Skeletal muscle satellite cell (primary cell): ENCODE measurements around the gene TPRG1.

ENCODE experiments used
- H3K27me3 ChIP-seq: 2 replicates; pipeline ENCODE4 v1.7.0; 2013; ENCODE audit warnings: low read length; ENCODE audit not compliant: control insufficient read depth, insufficient read depth
- H3K36me3 ChIP-seq: 2 replicates; pipeline ENCODE4 v1.7.0; 2013; ENCODE audit warnings: mild to moderate bottlenecking, control low read depth, low read length; ENCODE audit not compliant: insufficient read depth
- H3K4me1 ChIP-seq: 2 replicates; pipeline ENCODE4 v1.7.0; 2013; ENCODE audit warnings: low read length; ENCODE audit not compliant: control insufficient read depth, insufficient read depth
- H3K4me2 ChIP-seq: 2 replicates; pipeline ENCODE4 v1.7.0; 2013; ENCODE audit warnings: mild to moderate bottlenecking, low read length
- H3K4me3 ChIP-seq: 2 replicates; pipeline ENCODE4 v1.7.0; 2013; ENCODE audit warnings: low read length
- H3K9ac ChIP-seq: 2 replicates; pipeline ENCODE4 v1.7.0; 2013; ENCODE audit warnings: mild to moderate bottlenecking, low read depth, low read length, moderate library complexity
- H3K9me3 ChIP-seq: replicated peaks from 2 replicates; pipeline ENCODE4 v1.7.0; 2013; ENCODE audit warnings: mild to moderate bottlenecking, control low read depth, low read length

The TPRG1 gene

DNA sequence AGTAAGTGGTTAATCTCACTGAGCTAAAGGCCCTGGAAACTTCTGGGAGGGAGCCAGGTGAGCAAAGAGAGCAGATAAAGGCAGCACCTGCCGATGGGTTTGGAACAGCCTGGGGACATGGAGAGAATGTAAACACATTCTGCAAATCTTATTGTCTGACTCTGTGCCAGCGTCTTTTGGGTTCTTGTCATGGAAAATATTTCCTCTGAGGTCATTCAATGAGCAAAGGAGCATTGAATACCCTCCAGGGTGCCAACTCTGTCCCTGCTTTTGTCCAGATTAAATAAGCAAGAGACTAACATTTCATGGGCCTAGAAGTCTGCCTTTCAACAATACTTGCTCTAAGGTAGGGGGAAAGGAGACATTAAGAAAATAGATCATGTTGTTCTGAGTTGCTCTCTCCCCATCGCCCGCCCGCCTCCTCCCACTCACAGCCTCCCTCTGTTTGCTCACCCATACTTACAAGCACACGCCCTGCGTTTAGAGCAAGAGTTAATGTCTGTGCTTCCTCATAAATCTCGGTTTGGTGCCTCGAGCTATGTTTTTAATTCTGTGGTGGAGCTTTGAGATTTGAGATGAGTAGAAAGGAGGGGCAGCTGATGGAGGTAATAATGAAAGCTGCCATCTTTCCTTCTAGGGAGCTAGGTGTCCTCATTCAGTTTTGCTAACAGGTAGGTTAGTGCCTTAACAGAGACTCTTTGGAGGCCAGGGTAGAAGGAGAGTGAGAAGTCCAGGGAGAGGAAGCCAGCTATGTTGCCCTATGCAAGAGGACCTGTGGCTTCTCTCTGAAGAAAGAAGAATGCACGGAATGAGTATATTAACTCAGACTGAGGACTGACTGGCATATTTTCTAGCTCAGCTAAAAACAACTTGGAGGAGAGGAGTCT lies 132.9 kb downstream of the TPRG1 start:
- Histone ChIP-seq H3K36me3 (no peaks in the 10 kb centered on the region), H3K4me2 (no peak overlapping the region), H3K4me3 (no peak overlapping the region), H3K9me3 (no peaks in the 10 kb centered on the region), H3K9ac (no peak overlapping the region), H3K4me1 (peaks cover 7% of the 10 kb centered on the region), H3K27me3 (no peaks in the 10 kb centered on the region)

DNA sequence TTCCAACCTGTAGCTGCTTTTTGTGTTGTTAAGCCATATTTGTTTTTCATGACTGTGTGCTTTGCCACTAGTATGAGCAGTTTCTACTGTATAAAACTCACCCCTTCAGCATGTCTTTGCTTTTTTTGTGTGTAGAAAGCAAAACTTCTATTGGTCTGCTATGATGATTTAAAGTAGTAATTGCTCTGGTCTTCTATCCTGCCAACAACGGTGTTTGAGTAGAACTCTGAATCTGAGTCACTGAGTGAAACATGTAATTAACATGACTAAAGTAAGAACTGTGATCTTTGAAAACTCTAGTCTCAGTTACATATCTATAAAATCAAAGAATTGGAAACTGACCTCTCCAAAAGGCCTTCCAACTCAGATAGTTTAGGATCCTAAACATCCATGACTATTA lies 133.6 kb downstream of the TPRG1 start:
- Histone ChIP-seq H3K4me1 (peaks cover 7% of the 10 kb centered on the region), H3K27me3 (no peaks in the 10 kb centered on the region), H3K4me3 (no peak overlapping the region), H3K4me2 (no peak overlapping the region), H3K36me3 (no peaks in the 10 kb centered on the region), H3K9me3 (no peaks in the 10 kb centered on the region), H3K9ac (no peak overlapping the region)

DNA sequence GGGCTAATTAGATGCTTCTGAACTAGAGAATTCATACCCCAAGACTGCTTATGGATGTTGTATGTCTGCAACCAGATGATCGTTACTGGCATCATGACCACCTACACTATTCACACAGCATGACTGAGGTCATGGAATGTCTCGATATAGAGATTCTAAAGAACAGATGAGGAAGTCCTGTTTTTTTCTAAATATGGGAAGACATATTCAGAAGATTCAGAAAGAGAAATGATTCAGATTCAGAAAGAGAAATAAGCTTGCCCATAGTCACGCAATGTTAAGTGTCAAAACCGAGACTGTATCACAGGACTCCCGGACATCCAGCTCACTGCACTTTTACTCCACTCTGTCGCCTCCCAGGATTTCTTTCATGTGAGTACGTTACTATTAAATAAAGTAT lies 136.2 kb downstream of the TPRG1 start:
- H3K4me1 ChIP-seq = peaks cover 7% of the 10 kb centered on the region

DNA sequence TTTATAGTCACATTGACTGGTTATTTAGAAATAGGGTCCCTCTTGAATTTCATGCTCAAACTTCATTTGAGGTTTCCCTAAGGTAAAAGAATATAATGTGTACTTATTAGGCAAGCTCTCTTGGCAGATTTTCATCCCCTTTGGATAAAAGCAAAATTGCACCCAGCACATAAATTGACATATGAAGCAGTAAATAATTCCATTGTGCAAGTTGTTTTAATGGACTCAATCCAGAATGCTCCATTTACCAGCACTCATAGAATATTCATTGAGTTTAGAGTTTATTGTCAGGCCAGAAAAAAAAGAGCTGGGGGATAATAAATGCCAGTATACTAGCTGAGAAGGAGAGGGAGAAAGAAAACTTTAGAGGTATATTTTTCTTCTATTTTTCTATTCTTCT lies 136.8 kb downstream of the TPRG1 start:
- Histone ChIP-seq H3K27me3 (no peaks in the 10 kb centered on the region), H3K9ac (no peak overlapping the region), H3K36me3 (no peaks in the 10 kb centered on the region), H3K9me3 (no peaks in the 10 kb centered on the region), H3K4me3 (no peak overlapping the region), H3K4me2 (no peak overlapping the region), H3K4me1 (peaks cover 7% of the 10 kb centered on the region)

More for the DNA sequence above, 136.2 kb downstream of the TPRG1 start:
- no peak overlapping the region for H3K4me3 ChIP-seq
- H3K36me3 ChIP-seq = no peaks in the 10 kb centered on the region
- no peaks in the 10 kb centered on the region for H3K9me3 ChIP-seq
- no peak overlapping the region for H3K9ac ChIP-seq
- no peaks in the 10 kb centered on the region for H3K27me3 ChIP-seq
- no peak overlapping the region for H3K4me2 ChIP-seq

DNA sequence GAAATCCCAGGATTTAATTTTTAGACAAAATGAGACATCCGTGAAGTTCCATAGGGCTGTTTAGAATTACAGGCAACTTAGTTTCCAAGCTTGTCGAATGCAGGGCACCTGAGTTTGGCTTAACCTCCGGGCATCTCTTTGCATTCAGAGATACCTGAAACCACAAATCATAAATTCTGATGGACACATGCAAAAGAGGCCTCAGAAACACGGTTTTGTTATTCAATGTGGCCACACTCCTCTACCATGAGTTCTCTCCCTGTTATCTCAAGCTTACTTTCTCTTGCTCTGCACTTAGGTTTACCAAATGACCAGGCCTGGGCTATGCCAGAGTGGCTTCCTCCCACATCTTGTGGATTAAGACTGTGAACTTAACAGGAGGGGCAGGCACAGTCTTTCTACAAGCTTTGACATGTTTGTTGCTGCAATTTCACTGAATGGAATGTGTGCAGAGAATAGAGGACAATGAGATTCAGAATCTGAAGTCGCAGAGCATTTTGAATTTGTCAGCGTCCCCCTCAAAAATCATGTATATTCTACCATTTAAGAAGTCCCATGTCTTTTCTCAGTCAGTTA lies 137.7 kb downstream of the TPRG1 start:
- H3K9ac ChIP-seq = no peak overlapping the region
- no peaks in the 10 kb centered on the region for H3K27me3 ChIP-seq
- no peaks in the 10 kb centered on the region for H3K36me3 ChIP-seq
- no peak overlapping the region for H3K4me3 ChIP-seq
- H3K9me3 ChIP-seq = no peaks in the 10 kb centered on the region
- H3K4me1 ChIP-seq = peaks cover 5% of the 10 kb centered on the region
- no peak overlapping the region for H3K4me2 ChIP-seq

DNA sequence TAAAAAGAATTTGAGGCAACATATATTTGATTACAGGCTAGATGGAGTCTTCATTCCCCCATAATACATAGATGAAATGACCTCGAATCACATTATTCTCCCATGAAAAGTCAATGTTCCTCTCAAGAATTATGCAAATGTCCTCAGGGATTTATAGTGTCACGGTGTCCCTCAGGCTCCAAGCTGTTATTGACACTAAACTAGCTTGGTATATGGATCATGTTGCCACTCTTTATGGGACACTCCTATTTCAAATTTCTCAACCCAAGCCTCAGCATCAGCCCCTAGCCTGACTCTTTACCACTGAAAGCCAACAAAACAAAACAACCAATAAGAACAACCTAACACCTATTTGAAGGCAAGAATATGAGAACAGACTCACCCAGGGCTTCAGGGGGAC lies 139.8 kb downstream of the TPRG1 start:
- H3K27me3 ChIP-seq = no peaks in the 10 kb centered on the region

DNA sequence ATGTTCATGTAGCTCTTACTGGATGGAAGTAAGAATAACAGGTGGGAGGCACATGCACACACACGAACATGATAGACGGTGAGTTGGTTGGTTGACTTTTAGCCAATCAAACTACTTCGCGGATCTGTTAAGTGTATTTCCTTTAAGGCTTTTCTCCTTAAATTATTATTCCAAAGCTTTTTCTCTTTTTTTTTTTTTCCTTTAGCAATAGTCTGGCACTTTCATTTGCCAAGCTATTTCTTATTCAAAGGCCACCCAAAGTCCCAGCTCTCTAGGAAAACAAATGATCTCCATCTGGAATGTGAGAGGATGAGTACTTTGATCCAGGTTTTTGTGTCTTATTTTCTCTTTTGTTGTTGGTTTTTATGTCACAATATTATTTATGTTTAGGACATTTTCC lies 141.1 kb downstream of the TPRG1 start:
- Histone ChIP-seq H3K27me3 (no peaks in the 10 kb centered on the region), H3K4me1 (no peaks in the 10 kb centered on the region), H3K4me2 (no peak overlapping the region), H3K4me3 (no peak overlapping the region), H3K9ac (no peak overlapping the region), H3K36me3 (no peaks in the 10 kb centered on the region), H3K9me3 (no peaks in the 10 kb centered on the region)

More for the DNA sequence above, 139.8 kb downstream of the TPRG1 start:
- Histone ChIP-seq H3K4me1 (no peaks in the 10 kb centered on the region), H3K36me3 (no peaks in the 10 kb centered on the region), H3K9me3 (no peaks in the 10 kb centered on the region), H3K4me2 (no peak overlapping the region), H3K9ac (no peak overlapping the region), H3K4me3 (no peak overlapping the region)

DNA sequence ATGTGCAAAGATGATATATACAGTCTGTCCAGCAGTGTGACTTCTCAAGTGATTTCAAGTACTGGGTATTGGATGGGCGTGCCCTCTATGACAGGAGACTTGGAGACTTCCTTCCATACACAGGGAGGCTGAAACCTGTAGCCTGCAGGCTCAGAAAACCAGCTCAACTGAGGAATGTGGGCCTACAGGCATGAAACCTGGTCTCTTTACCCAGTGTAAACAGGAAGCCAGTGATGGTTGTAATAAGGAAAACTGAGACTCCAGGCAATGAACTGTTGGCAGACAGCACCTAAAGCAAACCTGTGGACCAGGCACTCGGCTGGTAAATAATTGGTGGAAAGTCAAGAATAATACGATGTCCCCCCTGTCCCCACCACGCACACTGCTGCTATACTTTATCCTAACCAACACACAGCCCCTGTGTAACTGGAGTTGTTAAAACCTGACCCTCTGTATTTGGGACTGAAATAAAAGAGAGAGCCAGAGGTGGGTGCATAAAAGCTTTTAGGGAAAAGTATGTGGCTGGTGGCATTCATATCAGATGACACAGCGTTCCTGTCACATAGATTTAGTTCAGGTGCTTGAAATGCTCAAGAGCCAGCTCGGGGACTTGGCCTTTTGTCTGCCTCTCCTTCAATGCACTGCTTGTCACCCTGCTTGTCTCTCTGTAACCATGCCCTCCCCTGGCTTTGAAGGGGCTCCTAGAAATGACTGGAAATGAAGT lies 144.7 kb downstream of the TPRG1 start:
- H3K9ac ChIP-seq = no peak overlapping the region
- no peaks in the 10 kb centered on the region for H3K4me1 ChIP-seq
- no peak overlapping the region for H3K4me2 ChIP-seq
- no peaks in the 10 kb centered on the region for H3K9me3 ChIP-seq
- no peak overlapping the region for H3K4me3 ChIP-seq
- no peaks in the 10 kb centered on the region for H3K27me3 ChIP-seq
- H3K36me3 ChIP-seq = no peaks in the 10 kb centered on the region

DNA sequence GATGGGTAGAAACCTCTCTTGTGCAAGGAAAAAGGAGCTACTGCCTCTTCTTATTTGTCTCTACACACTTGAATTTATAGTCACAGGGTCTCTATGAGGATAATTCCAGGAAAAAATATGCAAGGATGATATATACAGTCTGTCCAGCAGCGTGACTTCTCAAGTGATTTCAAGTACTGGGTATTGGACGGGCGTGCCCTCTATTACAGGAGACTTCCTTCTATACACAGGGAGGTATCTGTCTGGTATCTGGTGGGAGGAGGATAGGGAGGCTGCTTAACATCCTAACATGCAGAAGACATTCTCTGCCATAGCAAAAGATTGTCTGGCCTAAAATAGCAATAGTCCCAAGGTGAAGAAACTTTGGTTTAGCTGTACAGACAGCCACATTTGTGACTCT lies 146.1 kb downstream of the TPRG1 start:
- Histone ChIP-seq H3K36me3 (no peaks in the 10 kb centered on the region), H3K4me3 (no peak overlapping the region), H3K4me1 (no peaks in the 10 kb centered on the region), H3K9me3 (no peaks in the 10 kb centered on the region), H3K4me2 (no peak overlapping the region), H3K9ac (no peak overlapping the region), H3K27me3 (no peaks in the 10 kb centered on the region)

DNA sequence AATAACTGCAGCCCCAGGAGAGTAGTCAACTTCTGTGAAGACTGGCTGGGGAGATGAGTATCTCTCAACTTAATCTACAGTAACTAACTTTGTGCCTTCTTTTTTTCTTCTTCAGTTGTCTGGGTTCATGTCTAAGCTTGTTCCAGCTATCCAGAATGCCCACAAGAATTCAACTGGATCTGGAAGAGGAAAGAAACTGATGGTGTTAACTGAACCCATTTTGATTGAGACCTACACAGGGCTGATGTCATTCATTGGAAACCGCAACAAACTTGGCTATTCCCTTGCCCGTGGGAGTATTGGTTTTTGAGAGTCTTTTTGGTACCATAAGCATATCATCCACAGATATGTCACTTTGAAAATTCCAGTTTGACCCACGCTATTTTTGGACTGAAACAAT lies 148.7 kb downstream of the TPRG1 start:
- Histone ChIP-seq H3K27me3 (no peaks in the 10 kb centered on the region), H3K4me2 (no peak overlapping the region), H3K9ac (no peak overlapping the region), H3K4me1 (peaks cover 21% of the 10 kb centered on the region), H3K36me3 (no peaks in the 10 kb centered on the region), H3K9me3 (no peaks in the 10 kb centered on the region), H3K4me3 (no peak overlapping the region)

DNA sequence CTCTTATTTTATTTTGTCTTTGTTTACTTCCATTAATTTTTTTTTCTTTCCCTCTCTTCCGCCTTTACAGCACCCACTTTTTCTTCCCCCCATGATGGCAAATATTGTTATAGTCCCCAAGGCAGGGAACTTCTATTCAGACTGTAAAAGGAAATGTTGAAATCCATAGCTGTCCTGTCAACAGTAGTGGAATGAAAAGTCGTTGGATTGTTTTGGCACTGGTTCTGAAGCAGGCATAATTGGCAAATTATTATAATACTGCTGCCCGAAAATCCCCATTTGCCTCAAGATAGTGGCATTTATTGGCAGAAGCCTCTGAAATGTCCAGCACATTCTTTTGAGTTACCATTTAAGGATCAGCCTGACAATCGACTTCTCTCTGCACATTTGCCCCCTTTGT lies 150.6 kb downstream of the TPRG1 start:
- H3K9me3 ChIP-seq = no peaks in the 10 kb centered on the region
- no peaks in the 10 kb centered on the region for H3K27me3 ChIP-seq
- H3K36me3 ChIP-seq = no peaks in the 10 kb centered on the region
- no peak overlapping the region for H3K4me3 ChIP-seq
- H3K4me1 ChIP-seq = peaks cover 22% of the 10 kb centered on the region
- no peak overlapping the region for H3K9ac ChIP-seq
- no peak overlapping the region for H3K4me2 ChIP-seq
